ENCODE data around the gene RTL1.

Gene RTL1

DNA sequence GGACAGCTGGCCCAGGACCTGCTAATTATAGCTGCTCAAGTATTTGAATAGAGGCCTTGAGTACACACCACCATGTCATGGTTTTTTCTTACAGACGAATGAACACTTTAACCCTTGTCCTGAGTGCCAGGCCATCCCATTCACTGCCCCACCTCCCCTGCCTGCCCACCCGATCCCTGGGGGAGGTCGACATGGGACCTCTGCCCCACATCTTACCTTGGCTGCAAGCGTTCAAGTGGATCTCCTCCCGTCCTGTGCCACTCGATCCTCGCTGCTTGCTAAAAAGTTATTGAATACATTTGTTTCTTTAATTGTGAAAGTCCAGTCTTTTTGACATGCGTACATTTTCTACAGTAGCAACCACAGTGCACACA lies 10.3 kb downstream of the RTL1 start:
- H3K4me3 ChIP-seq (ENCODE audit: low read depth, low read length) = no peak overlapping the region
- TF ChIP-seq CTCF (IDR thresholded peaks at IDR 0.05; ENCODE audit: low read depth, low read length, missing control alignments) = no peak
- DNase-seq (ENCODE audit: low read depth) = no peak

GRCh38 chr14:100892496-100893227 lies 10.9 kb downstream of the RTL1 start:
- H3K4me3 ChIP-seq (ENCODE audit: low read depth, low read length) = no peak overlapping the region
- DNase-seq (ENCODE audit: low read depth) = no peak
- TF ChIP-seq CTCF (IDR thresholded peaks at IDR 0.05; ENCODE audit: low read depth, low read length, missing control alignments) = no peak

GRCh38 chr14:100891501-100892445 lies 11.7 kb downstream of the RTL1 start:
- TF ChIP-seq CTCF (IDR thresholded peaks at IDR 0.05; ENCODE audit: low read depth, low read length, missing control alignments) = no peak

DNA sequence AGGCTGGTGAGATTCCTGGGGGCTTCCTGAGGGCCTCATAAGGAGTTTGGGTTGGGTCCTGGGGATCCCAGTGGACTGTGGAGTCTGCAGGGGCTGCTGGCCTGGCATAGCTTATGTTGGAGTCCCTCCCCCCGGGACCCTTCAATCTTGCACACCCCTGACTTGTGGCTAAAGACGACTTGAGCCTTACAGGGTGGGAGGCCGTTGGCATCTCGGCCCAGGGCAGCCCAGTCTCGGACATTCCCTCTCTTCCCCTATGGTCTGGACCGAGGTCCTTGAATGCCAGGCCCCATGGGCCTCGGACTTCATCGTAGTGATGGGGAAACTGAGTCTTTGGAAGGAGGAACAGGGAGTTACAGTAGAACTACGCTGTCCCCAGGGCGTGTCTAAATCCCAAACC lies 12.5 kb downstream of the RTL1 start:
- H3K4me3 ChIP-seq (ENCODE audit: low read depth, low read length) = no peak overlapping the region
- no peak for TF ChIP-seq CTCF (IDR thresholded peaks at IDR 0.05; ENCODE audit: low read depth, low read length, missing control alignments)

More at GRCh38 chr14:100891501-100892445, 11.7 kb downstream of the RTL1 start:
- DNase-seq (ENCODE audit: low read depth) = no peak
- no peak overlapping the region for H3K4me3 ChIP-seq (ENCODE audit: low read depth, low read length)

GRCh38 chr14:100890061-100890850 lies 13.3 kb downstream of the RTL1 start:
- no peak overlapping the region for H3K4me3 ChIP-seq (ENCODE audit: low read depth, low read length)
- DNase-seq (ENCODE audit: low read depth) = no peak
- TF ChIP-seq CTCF (IDR thresholded peaks at IDR 0.05; ENCODE audit: low read depth, low read length, missing control alignments) = no peak

More for the DNA sequence above, 12.5 kb downstream of the RTL1 start:
- DNase-seq (ENCODE audit: low read depth) = no peak

- H3K4me3 ChIP-seq (ENCODE audit: low read depth, low read length) = no peak overlapping the region
- no peak for TF ChIP-seq CTCF (IDR thresholded peaks at IDR 0.05; ENCODE audit: low read depth, low read length, missing control alignments)
- no peak for DNase-seq (ENCODE audit: low read depth)
Measured at GRCh38 chr14:100889641-100890040, 13.9 kb downstream of the RTL1 start.

Data from GM12864 (cell line).